A673 (cell line): Measurements from ENCODE around the gene KRT1. TPM values are rescaled to one million over a fixed set of nuclear protein-coding genes. Genes with fewer than 3 reads are reported as not detected.

Experiments
- BruUV-seq: library from RNA; stranded (reverse); fragments of 400-500 nt; replicated peaks from 2 replicates; lab custom pipeline; 2021; lab: Mats Ljungman, UMichigan
- CTCF ChIA-PET: fragments of 300-600 bp; sonication (Branson Sonifier 250); formaldehyde crosslinking; loops from one replicate; lab custom pipeline; 2022; ENCODE audit warnings: antibody characterized with exemption; lab: Charles Lee
- POLR2A ChIA-PET: fragments of 300-600 bp; sonication (Branson Sonifier 250); formaldehyde crosslinking; loops from one replicate; lab custom pipeline; 2022; ENCODE audit warnings: antibody characterized with exemption; ENCODE audit not compliant: low non-redundant PET; lab: Charles Lee
- DNase-seq: peaks from one replicate; pipeline ENCODE4 v3.0.0-alpha.2; 2015; ENCODE audit warnings: low spot score
- H3K27ac ChIP-seq: fragments of 200-600 bp; sonication (generic); 2 replicates; pipeline ENCODE4 v1.5.1; 2016; ENCODE audit warnings: mixed run types, low read depth, mild to moderate bottlenecking, mixed read lengths, antibody characterized with exemption, low read length; ENCODE audit not compliant: poor library complexity, severe bottlenecking
- H3K27me3 ChIP-seq: fragments of 200-600 bp; sonication (generic); replicated peaks from 2 replicates; pipeline ENCODE4 v1.6.1; 2017; ENCODE audit warnings: mixed run types, low read depth, mild to moderate bottlenecking, mixed read lengths, antibody characterized with exemption, low read length; ENCODE audit not compliant: insufficient read depth, poor library complexity
- H3K36me3 ChIP-seq: fragments of 200-600 bp; sonication (generic); 2 replicates; pipeline ENCODE4 v1.6.1; 2016; ENCODE audit warnings: mixed run types, mild to moderate bottlenecking, mixed read lengths, antibody characterized with exemption, low read length; ENCODE audit not compliant: insufficient read depth, poor library complexity, severe bottlenecking
- H3K4me1 ChIP-seq: fragments of 200-600 bp; sonication (generic); 2 replicates; pipeline ENCODE4 v1.6.1; 2017; ENCODE audit warnings: mixed run types, mild to moderate bottlenecking, mixed read lengths, antibody characterized with exemption, low read length; ENCODE audit not compliant: insufficient read depth, poor library complexity, severe bottlenecking
- H3K4me3 ChIP-seq: fragments of 200-600 bp; sonication (generic); 2 replicates; pipeline ENCODE4 v1.5.1; 2016; ENCODE audit warnings: low read depth, mixed run types, mild to moderate bottlenecking, mixed read lengths, low read length; ENCODE audit not compliant: poor library complexity, severe bottlenecking
- H3K9me3 ChIP-seq: fragments of 200-600 bp; sonication (generic); 2 replicates; pipeline ENCODE4 v1.6.1; 2016; ENCODE audit warnings: mixed run types, low read depth, mild to moderate bottlenecking, mixed read lengths, antibody characterized with exemption, low read length; ENCODE audit not compliant: poor library complexity, severe bottlenecking
- CTCF ChIP-seq: fragments of 300-800, 200-600 bp; sonication (generic); conservative IDR thresholded peaks from 2 replicates; pipeline ENCODE4 v1.5.1; 2017; ENCODE audit warnings: low read depth, mild to moderate bottlenecking, antibody characterized with exemption, low read length, moderate library complexity, mixed read lengths
- EZH2 ChIP-seq: fragments of 200-600 bp; sonication (generic); IDR thresholded peaks from 2 replicates; pipeline ENCODE4 v1.6.1; 2017; ENCODE audit warnings: borderline replicate concordance, low read depth, mild to moderate bottlenecking, mixed read lengths, antibody characterized with exemption, low read length; ENCODE audit not compliant: poor library complexity, severe bottlenecking
- intact Hi-C: fragments of 100-400 bp; cut with micrococcal nuclease; formaldehyde crosslinking; loops from one replicate; pipeline ENCODE4 v1.10.0; 2022; ENCODE audit not compliant: unreplicated experiment
- total RNA-seq: library from RNA; stranded (reverse); gene quantifications from 2 replicates; pipeline ENCODE4 v1.2.3, GENCODE V29; 2021

Gene KRT1
- total RNA-seq, 1 experiment from 2014 or later, result not detected

DNA sequence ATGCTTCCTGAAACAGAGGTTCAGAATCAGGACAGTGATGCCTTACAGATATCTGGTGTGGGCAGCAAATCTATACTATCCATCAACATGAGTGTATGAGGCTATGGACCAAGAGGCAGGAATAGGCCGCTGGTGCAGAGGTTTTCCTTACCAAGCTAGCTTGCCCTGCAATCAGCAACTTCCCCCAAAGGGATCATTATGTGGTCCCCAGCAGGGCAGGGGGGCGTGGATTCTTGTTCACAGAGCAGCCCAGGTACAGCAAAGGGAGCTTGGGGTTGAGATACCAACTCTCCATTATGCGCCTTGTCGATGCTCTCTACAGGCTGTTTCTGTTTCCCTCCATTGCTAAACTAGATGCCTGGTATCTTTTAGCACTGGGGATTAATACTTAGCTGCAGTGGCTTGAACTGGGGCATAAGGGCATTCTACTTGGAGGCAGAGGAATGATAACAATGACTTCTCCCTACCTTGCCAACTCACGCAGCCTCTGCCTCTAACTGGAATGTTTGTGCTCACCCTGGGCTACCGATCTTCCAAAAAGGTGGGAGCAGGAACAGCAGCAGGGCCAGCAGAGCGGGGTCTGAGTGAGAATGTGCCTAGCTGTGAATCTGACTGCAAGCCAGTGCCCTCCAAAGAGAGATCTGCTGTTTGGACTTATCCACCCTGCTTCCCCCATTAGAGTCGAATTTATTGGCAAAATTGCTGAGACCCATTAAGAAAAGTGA lies 10.3 kb upstream of the KRT1 start:
- CTCF ChIA-PET, result no interaction called here
- no TSS peak for BruUV-seq

DNA sequence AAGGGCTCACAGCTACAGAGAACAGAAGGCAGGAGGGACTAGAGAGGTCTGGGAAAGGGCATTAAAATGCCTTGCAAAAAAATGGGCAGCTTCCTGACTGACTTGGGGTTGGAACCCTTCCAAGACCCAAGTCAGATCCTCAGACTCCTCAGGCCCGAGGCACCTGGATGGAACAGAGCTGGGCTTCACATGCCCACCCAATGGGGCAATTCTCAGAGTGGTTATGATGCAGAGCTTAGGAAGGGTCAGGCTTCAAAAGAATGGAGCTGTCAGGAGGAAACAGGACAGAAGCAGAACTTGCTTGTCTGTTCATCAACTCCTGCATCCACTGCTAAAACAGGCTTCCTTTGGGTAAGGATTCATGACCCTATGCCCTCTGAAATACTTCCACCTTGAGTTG lies 9.7 kb upstream of the KRT1 start:
- Histone ChIP-seq H3K4me1 (no peaks in the 10 kb centered on the region), H3K27me3 (no peaks in the 10 kb centered on the region), H3K36me3 (no peaks in the 10 kb centered on the region), H3K9me3 (no peaks in the 10 kb centered on the region), H3K27ac (no peak overlapping the region), H3K4me3 (no peak overlapping the region)
- BruUV-seq, result no TSS peak
- POLR2A ChIA-PET, result no interaction called here
- no peak for DNase-seq
- intact Hi-C loops, result no loop called here
- no peak for TF ChIP-seq CTCF
- TF ChIP-seq EZH2, result no peak
- CTCF ChIA-PET, result no interaction called here

More for the DNA sequence above, 10.3 kb upstream of the KRT1 start:
- H3K9me3 ChIP-seq, result no peaks in the 10 kb centered on the region
- no peak overlapping the region for H3K27ac ChIP-seq
- no peaks in the 10 kb centered on the region for H3K4me1 ChIP-seq
- H3K36me3 ChIP-seq, result no peaks in the 10 kb centered on the region
- peak overlapping the region; percentile 23 for H3K4me3 ChIP-seq
- intact Hi-C loops, result no loop called here
- DNase-seq, result no peak
- H3K27me3 ChIP-seq, result no peaks in the 10 kb centered on the region
- TF ChIP-seq CTCF, result no peak
- no peak for TF ChIP-seq EZH2
- POLR2A ChIA-PET, result no interaction called here

DNA sequence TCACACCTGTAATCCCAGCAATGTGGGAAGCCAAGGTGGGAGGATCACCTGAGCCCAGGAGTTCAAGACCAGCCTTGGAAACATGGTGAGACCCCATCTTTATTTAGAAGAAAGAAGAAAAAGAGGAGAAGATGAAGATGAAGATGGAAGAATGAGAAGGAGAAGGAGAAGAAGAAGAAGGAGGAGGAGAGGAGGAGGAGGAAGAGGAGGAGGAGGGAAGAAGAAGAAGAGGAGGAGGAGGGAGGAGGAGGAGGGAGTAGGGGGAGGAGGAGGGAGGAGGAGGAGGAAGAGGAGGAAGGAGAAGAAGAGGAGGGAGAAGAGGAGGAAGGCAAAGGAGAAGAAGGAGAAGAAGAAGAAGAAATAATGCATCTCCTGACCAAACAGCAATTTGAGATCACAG lies 9.0 kb upstream of the KRT1 start:
- Histone ChIP-seq H3K4me3 (no peak overlapping the region), H3K36me3 (no peaks in the 10 kb centered on the region), H3K9me3 (no peaks in the 10 kb centered on the region), H3K27me3 (no peaks in the 10 kb centered on the region), H3K27ac (no peak overlapping the region), H3K4me1 (no peaks in the 10 kb centered on the region)
- ChIA-PET POLR2A (no interaction called here), CTCF (no interaction called here)
- no peak for DNase-seq
- no TSS peak for BruUV-seq
- intact Hi-C loops, result no loop called here
- no peak for TF ChIP-seq CTCF
- no peak for TF ChIP-seq EZH2
